Body of pancreas (tissue), 4 donors: ENCODE results near the gene HSF2BP.

Source experiments
- POLR2A ChIP-seq, 3 donors: fragments of 450-650 bp; IDR thresholded peaks; one replicate each; pipeline ENCODE4 v1.6.1; 2016; ENCODE audit warnings: antibody characterized with exemption in 3 of 3, mild to moderate bottlenecking in 2 of 3
- TF ChIP-seq, protein P1 (sequence below), 7 experiments: fragments of 450-650 bp in 4 of 7; fragments of 200-600 bp in 3 of 7; sonication (generic) in 3 of 7; IDR thresholded peaks; one replicate each; pipeline ENCODE4 v1.5.1; 2016 to 2019; ENCODE audit warnings: antibody characterized with exemption in 7 of 7

DNA sequence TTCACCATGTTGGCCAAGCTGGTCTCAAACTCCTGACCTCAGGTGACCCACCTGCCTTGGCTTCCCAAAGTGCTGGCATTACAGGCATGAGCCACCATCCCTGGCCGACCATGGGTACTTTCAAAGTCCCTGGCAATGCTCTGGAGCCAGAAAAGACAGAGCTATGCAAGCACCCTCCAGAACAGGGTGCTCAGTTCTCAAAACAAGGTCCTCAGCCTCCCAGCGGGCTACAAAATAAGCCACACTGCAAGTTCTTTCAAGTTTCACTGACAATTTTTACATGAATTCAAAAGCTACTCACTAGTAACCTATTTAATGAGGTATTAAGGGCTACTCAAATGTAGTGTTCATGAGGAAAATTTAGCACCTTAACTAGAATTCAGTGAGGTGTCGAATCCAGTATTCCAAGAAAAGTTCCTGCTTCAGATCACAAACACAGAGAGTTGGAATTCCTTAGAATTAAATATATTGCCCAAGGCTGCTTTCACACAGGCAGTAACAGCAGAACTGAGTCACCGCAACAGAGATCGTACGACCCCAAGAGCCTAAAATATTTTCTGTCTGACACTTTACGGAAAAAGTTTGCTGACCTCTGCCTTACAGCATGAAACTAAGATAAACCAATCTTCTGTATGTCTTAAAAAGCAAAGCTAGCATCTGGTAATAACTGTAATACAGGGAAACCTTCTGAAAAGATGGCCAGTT lies 60.7 kb downstream of the HSF2BP start:
- TF ChIP-seq, protein P1, sequence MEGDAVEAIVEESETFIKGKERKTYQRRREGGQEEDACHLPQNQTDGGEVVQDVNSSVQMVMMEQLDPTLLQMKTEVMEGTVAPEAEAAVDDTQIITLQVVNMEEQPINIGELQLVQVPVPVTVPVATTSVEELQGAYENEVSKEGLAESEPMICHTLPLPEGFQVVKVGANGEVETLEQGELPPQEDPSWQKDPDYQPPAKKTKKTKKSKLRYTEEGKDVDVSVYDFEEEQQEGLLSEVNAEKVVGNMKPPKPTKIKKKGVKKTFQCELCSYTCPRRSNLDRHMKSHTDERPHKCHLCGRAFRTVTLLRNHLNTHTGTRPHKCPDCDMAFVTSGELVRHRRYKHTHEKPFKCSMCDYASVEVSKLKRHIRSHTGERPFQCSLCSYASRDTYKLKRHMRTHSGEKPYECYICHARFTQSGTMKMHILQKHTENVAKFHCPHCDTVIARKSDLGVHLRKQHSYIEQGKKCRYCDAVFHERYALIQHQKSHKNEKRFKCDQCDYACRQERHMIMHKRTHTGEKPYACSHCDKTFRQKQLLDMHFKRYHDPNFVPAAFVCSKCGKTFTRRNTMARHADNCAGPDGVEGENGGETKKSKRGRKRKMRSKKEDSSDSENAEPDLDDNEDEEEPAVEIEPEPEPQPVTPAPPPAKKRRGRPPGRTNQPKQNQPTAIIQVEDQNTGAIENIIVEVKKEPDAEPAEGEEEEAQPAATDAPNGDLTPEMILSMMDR (IDR thresholded peaks at IDR 0.05), result no peak
- TF ChIP-seq POLR2A (IDR thresholded peaks at IDR 0.05), result no peak
